NCI-H187 treated with DMSO at 0.1 percent for 48 hours (cell line): Measurements from ENCODE around the gene KCNA5.

Source experiments
- DNase-seq: peaks from one replicate; lab custom pipeline; 2025; lab: John Stamatoyannopoulos, UW

Gene KCNA5

GRCh38 chr12:5043589-5044419, at the start of gene KCNA5:
TSS of gene KCNA5 (plus strand) at chr12:5043879. CDS start at chr12:5044148, 269 bp downstream.
- no peak for DNase-seq

- no peak for DNase-seq
These were observed 49.1 kb upstream of the KCNA5 start for GRCh38 chr12:4994622-4995021.

GRCh38 chr12:4996714-4997113, 47.0 kb upstream of the KCNA5 start:
- DNase-seq, result no peak

- no peak for DNase-seq
These were observed 45.7 kb upstream of the KCNA5 start for GRCh38 chr12:4997939-4998338.

GRCh38 chr12:5000204-5000603, 43.5 kb upstream of the KCNA5 start:
- DNase-seq, result no peak

- DNase-seq, result no peak
These were observed 42.9 kb upstream of the KCNA5 start for GRCh38 chr12:5000658-5001385.

GRCh38 chr12:5003025-5003666, 40.5 kb upstream of the KCNA5 start:
- DNase-seq, result peak; percentile 32

- no peak for DNase-seq
These were observed 35.0 kb upstream of the KCNA5 start for GRCh38 chr12:5008661-5009060.

- no peak for DNase-seq
These were observed 33.5 kb upstream of the KCNA5 start for GRCh38 chr12:5010151-5010550.

- no peak for DNase-seq
These were observed 31.3 kb upstream of the KCNA5 start for GRCh38 chr12:5012337-5012736.

- no peak for DNase-seq
These were observed 30.4 kb upstream of the KCNA5 start for GRCh38 chr12:5013266-5013730.

- no peak for DNase-seq
These were observed 29.4 kb upstream of the KCNA5 start for GRCh38 chr12:5014269-5014668.

- DNase-seq, result no peak
These were observed 27.8 kb upstream of the KCNA5 start for GRCh38 chr12:5015711-5016492.

- DNase-seq, result no peak
These were observed 27.2 kb upstream of the KCNA5 start for GRCh38 chr12:5016526-5016925.

- DNase-seq, result no peak
These were observed 25.9 kb upstream of the KCNA5 start for GRCh38 chr12:5017638-5018348.

GRCh38 chr12:5018677-5019076, 25.0 kb upstream of the KCNA5 start:
- no peak for DNase-seq

GRCh38 chr12:5022025-5022424, 21.7 kb upstream of the KCNA5 start:
- DNase-seq, result no peak

- DNase-seq, result no peak
These were observed 21.1 kb upstream of the KCNA5 start for GRCh38 chr12:5022465-5023061.

- no peak for DNase-seq
These were observed 19.8 kb upstream of the KCNA5 start for GRCh38 chr12:5023842-5024241.

- DNase-seq, result no peak
These were observed 17.2 kb upstream of the KCNA5 start for GRCh38 chr12:5026342-5026938.
